Endothelial cell of umbilical vein (primary cell): ENCODE results near the gene CD200. TPM values are rescaled to one million over a fixed set of nuclear protein-coding genes. Genes with fewer than 3 reads are reported as not detected.

Experiments used
- BruUV-seq: library from RNA; stranded (reverse); fragments of 400-500 nt; replicated peaks from 2 replicates; lab custom pipeline; 2021; lab: Mats Ljungman, UMichigan
- CTCF ChIA-PET: fragments of 300-600, 350-600 bp; sonication (Branson Sonifier 250); formaldehyde crosslinking; loops from one replicate; lab custom pipeline; 2021; ENCODE audit warnings: antibody characterized with exemption, inconsistent platforms; lab: Charles Lee
- POLR2A ChIA-PET: fragments of 300-600, 350-600 bp; sonication (Branson Sonifier 250); formaldehyde crosslinking; loops from one replicate; lab custom pipeline; 2021; ENCODE audit warnings: antibody characterized with exemption, inconsistent platforms; lab: Charles Lee
- DNase-seq: peaks from one replicate; pipeline ENCODE4 v3.0.0-alpha.2; 2011; ENCODE audit warnings: low read depth, low spot score
- FAIRE-seq: peaks from 2 replicates; lab custom pipeline; 2011; peaks lifted over from hg19 to GRCh38; lab: Jason Lieb, UNC
- H2AFZ ChIP-seq: 2 replicates; pipeline ENCODE4 v1.6.0; 2012; ENCODE audit warnings: low read depth, low read length, control low read depth, inconsistent platforms
- H3K27ac ChIP-seq: 2 replicates; pipeline ENCODE4 v1.5.1; 2011; ENCODE audit warnings: low read depth, mild to moderate bottlenecking, control low read depth, low read length, moderate library complexity; ENCODE audit not compliant: insufficient read depth
- H3K27me3 ChIP-seq, 2 experiments: 2 replicates each; pipeline versions ENCODE4 v1.6.0 to v1.6.1; 2011; ENCODE audit warnings: low read length in 2 of 2, mixed read lengths in 1 of 2; ENCODE audit not compliant: control insufficient read depth in 2 of 2, insufficient read depth in 2 of 2
- H3K36me3 ChIP-seq, 2 experiments: 2 replicates in 1 of 2; 3 replicates in 1 of 2; pipeline ENCODE4 v1.5.1; 2011; ENCODE audit warnings: low read length in 2 of 2, mild to moderate bottlenecking in 1 of 2, moderate library complexity in 1 of 2; ENCODE audit not compliant: control insufficient read depth in 2 of 2, insufficient read depth in 2 of 2; ENCODE audit errors: extremely low read depth in 1 of 2
- H3K4me1 ChIP-seq: 3 replicates; pipeline ENCODE4 v1.5.1; 2011; ENCODE audit warnings: mild to moderate bottlenecking, low read length; ENCODE audit not compliant: control insufficient read depth, insufficient read depth; ENCODE audit errors: extremely low read depth
- H3K4me2 ChIP-seq: 2 replicates; pipeline ENCODE4 v1.6.1; 2011; ENCODE audit warnings: low read length, control low read depth, mixed read lengths; ENCODE audit not compliant: insufficient read depth
- H3K4me3 ChIP-seq, 3 experiments: fragments of 200-600 bp in 1 of 3; sonication (generic), shearing (Covaris generic) in 1 of 3; replicated peaks in 1 of 3; 2 replicates each; pipeline ENCODE4 v1.5.1; 2011 to 2016; ENCODE audit warnings: control low read depth in 3 of 3, low read length in 3 of 3, mild to moderate bottlenecking in 2 of 3, inconsistent platforms in 1 of 3, low read depth in 1 of 3, moderate library complexity in 1 of 3; ENCODE audit not compliant: insufficient read depth in 1 of 3
- H3K79me2 ChIP-seq: 2 replicates; pipeline ENCODE4 v1.6.0; 2012; ENCODE audit warnings: low read length, inconsistent platforms; ENCODE audit not compliant: control insufficient read depth, insufficient read depth
- H3K9ac ChIP-seq: replicated peaks from 2 replicates; pipeline ENCODE3; 2011; ENCODE audit warnings: low read length, control low read depth; ENCODE audit not compliant: insufficient read depth; ENCODE audit errors: extremely low read depth
- H3K9me1 ChIP-seq: replicated peaks from 3 replicates; pipeline ENCODE4 v1.6.0; 2011; ENCODE audit warnings: mild to moderate bottlenecking, low read length; ENCODE audit not compliant: control insufficient read depth, insufficient read depth; ENCODE audit errors: extremely low read depth
- H3K9me3 ChIP-seq: replicated peaks from 2 replicates; pipeline ENCODE4 v1.5.1; 2012; ENCODE audit warnings: low read length, inconsistent platforms; ENCODE audit not compliant: control insufficient read depth, insufficient read depth
- H4K20me1 ChIP-seq: replicated peaks from 2 replicates; pipeline ENCODE3; 2011; ENCODE audit warnings: mild to moderate bottlenecking, low read length; ENCODE audit not compliant: control insufficient read depth, insufficient read depth; ENCODE audit errors: extremely low read depth
- CTCF ChIP-seq, 2 donors: IDR thresholded peaks; 1 replicate in 1 of 2; 2 replicates in 1 of 2; pipeline ENCODE4 v1.5.1; 2011; ENCODE audit warnings: low read length in 2 of 2, mild to moderate bottlenecking in 2 of 2, moderate library complexity in 2 of 2, control low read depth in 1 of 2, inconsistent platforms in 1 of 2, low read depth in 1 of 2; ENCODE audit not compliant: insufficient read depth in 1 of 2; ENCODE audit errors: extremely low read depth in 1 of 2
- EZH2 ChIP-seq: IDR thresholded peaks from 2 replicates; pipeline ENCODE4 v1.6.1; 2012; ENCODE audit warnings: borderline replicate concordance, low read depth, mild to moderate bottlenecking, moderate library complexity, low read length, inconsistent platforms; ENCODE audit not compliant: severe bottlenecking
- FOS ChIP-seq: IDR thresholded peaks from 2 replicates; pipeline ENCODE4 v1.6.1; 2011; ENCODE audit warnings: mild to moderate bottlenecking, low read length, moderate library complexity, borderline replicate concordance; ENCODE audit not compliant: insufficient read depth
- GATA2 ChIP-seq: IDR thresholded peaks from 2 replicates; pipeline ENCODE4 v1.7.0; 2011; ENCODE audit warnings: low read depth, mild to moderate bottlenecking, moderate library complexity, mixed read lengths, low read length; ENCODE audit not compliant: insufficient read length, insufficient read depth
- JUN ChIP-seq: IDR thresholded peaks from 2 replicates; pipeline ENCODE4 v1.6.1; 2011; ENCODE audit warnings: borderline replicate concordance, low read depth; ENCODE audit not compliant: insufficient read length, insufficient read depth
- MAX ChIP-seq: IDR thresholded peaks from 2 replicates; pipeline ENCODE4 v1.6.1; 2011; ENCODE audit not compliant: insufficient read depth, insufficient read length
- MYC ChIP-seq: IDR thresholded peaks from one replicate; pipeline ENCODE4 v1.6.1; 2011; ENCODE audit warnings: mild to moderate bottlenecking, low read depth, low read length
- POLR2A ChIP-seq: IDR thresholded peaks from 2 replicates; pipeline ENCODE4 v1.6.1; 2012; ENCODE audit warnings: low read depth, mild to moderate bottlenecking, control low read depth, low read length
- POLR2AphosphoS5 ChIP-seq: IDR thresholded peaks from 2 replicates; pipeline ENCODE4 v1.6.1; 2012; ENCODE audit warnings: low read depth, mild to moderate bottlenecking, control low read depth, low read length, moderate library complexity; ENCODE audit not compliant: insufficient read depth
- dilution Hi-C: fragments of 300-500 bp; cut with MboI; formaldehyde crosslinking; loops from one replicate; pipeline ENCODE4 v1.15.0; 2019; ENCODE audit warnings: low sequenced_read_pairs; ENCODE audit not compliant: extremely low pct_ligation_motif_present
- intact Hi-C: fragments of 100-400 bp; cut with micrococcal nuclease; formaldehyde crosslinking; loops from one replicate; pipeline ENCODE4 v1.10.0; 2022
- polyA plus RNA-seq, 4 experiments: library from polyadenylated mRNA; depleted of rRNA in 3 of 4; stranded (reverse) in 3 of 4; unstranded in 1 of 4; fragments of >200 nt; gene quantifications; 2 replicates each; pipeline versions ENCODE4 v1.2.1 to v1.2.3, GENCODE V29; 2011 to 2012; ENCODE audit warnings: missing spikeins in 1 of 4
- total RNA-seq: library from RNA; stranded (reverse); gene quantifications from 2 replicates; pipeline ENCODE4 v1.2.3, GENCODE V29; 2021

The CD200 gene
- total and polyA plus RNA-seq, 2 donors (not counting 3 experiments of a cell fraction or from before 2014, with no cell fraction given) = 8.1 to 8.2 TPM

GRCh38 chr3:112409041-112409440 is 76.1 kb downstream of the CD200 start:
- TF ChIP-seq GATA2 = no peak
- TF ChIP-seq POLR2AphosphoS5 = no peak
- TF ChIP-seq MAX = no peak
- no peak for TF ChIP-seq MYC
- TF ChIP-seq FOS = no peak
- TF ChIP-seq POLR2A = no peak
- no peak for TF ChIP-seq JUN
- no peak for TF ChIP-seq CTCF (IDR thresholded peaks at IDR 0.05; ENCODE audit: extremely low read depth in 1 of 2, insufficient read depth in 1 of 2, low read depth in 1 of 2, low read length in 2 of 2)
- no peak for TF ChIP-seq EZH2
- H3K9ac ChIP-seq = no peak overlapping the region
- no peaks in the 10 kb centered on the region for H3K27me3 ChIP-seq
- H3K9me3 ChIP-seq = no peaks in the 10 kb centered on the region
- H3K36me3 ChIP-seq = no peaks in the 10 kb centered on the region
- H3K4me3 ChIP-seq = no peak overlapping the region
- no peak for FAIRE-seq
- no peaks in the 10 kb centered on the region for H3K4me1 ChIP-seq
- no peak for DNase-seq
- H3K27ac ChIP-seq = no peak overlapping the region
- dilution Hi-C loops = no loop called here
- BruUV-seq = no TSS peak
- CTCF ChIA-PET = interaction anchor here (1.4 kb wide), 1 partner anchor 116 kb away, joined by 3 read pairs; no protein-coding TSS in a partner anchor
- no peaks in the 10 kb centered on the region for H3K79me2 ChIP-seq
- POLR2A ChIA-PET = no interaction called here
- intact Hi-C loops = no loop called here
- H3K4me2 ChIP-seq = no peak overlapping the region
- no peak overlapping the region for H2AFZ ChIP-seq
- H3K9me1 ChIP-seq = no peaks in the 10 kb centered on the region
- no peaks in the 10 kb centered on the region for H4K20me1 ChIP-seq
